GM12878 (cell line): ENCODE results near the gene RNF220. TPM values are rescaled to one million over a fixed set of nuclear protein-coding genes. Genes with fewer than 3 reads are reported as not detected.

ENCODE experiments used
- ATAC-seq: fragments of 200-7000 bp; cut with Tn5 transposase; 3 replicates; pipeline ENCODE4 v1.9.1; 2020; ENCODE audit warnings: mild to moderate bottlenecking, moderate library complexity
- BruUV-seq: library from RNA; stranded (reverse); fragments of 400-500 nt; replicated peaks from 2 replicates; lab custom pipeline; 2021; lab: Mats Ljungman, UMichigan
- CTCF ChIA-PET: fragments of 300-600 bp; sonication (Branson Sonifier 250); formaldehyde crosslinking; extraction: SDS; loops from one replicate; lab custom pipeline; 2021; ENCODE audit warnings: inconsistent platforms; lab: Yijun Ruan, JAX
- POLR2A ChIA-PET: fragments of 350-600 bp; formaldehyde crosslinking; extraction: SDS; loops from one replicate; lab custom pipeline; 2021; ENCODE audit warnings: inconsistent platforms; lab: Charles Lee
- RAD21 ChIA-PET: fragments of 300-600 bp; sonication (Branson Sonifier 250); formaldehyde crosslinking; loops from one replicate; lab custom pipeline; 2023; ENCODE audit warnings: antibody characterized with exemption; ENCODE audit not compliant: unreplicated experiment; lab: Charles Lee
- SMC1A ChIA-PET: fragments of 300-600 bp; sonication (Branson Sonifier 250); formaldehyde crosslinking; loops from one replicate; lab custom pipeline; 2023; ENCODE audit not compliant: unreplicated experiment, uncharacterized antibody; lab: Charles Lee
- DNase-seq: peaks from one replicate; pipeline ENCODE4 v3.0.0-alpha.2; 2011; ENCODE audit warnings: low read depth, low spot score
- FAIRE-seq: peaks from 3 replicates; lab custom pipeline; 2011; peaks lifted over from hg19 to GRCh38; lab: Jason Lieb, UNC
- H2AFZ ChIP-seq: 2 replicates; pipeline ENCODE4 v1.6.0; 2011; ENCODE audit warnings: low read depth, low read length, control low read depth; ENCODE audit not compliant: control insufficient read depth
- H3K27ac ChIP-seq: 2 replicates; pipeline ENCODE4 v1.5.1; 2011; ENCODE audit warnings: control low read depth; ENCODE audit not compliant: control insufficient read depth, insufficient read depth
- H3K27me3 ChIP-seq, 2 experiments: replicated peaks in 1 of 2; 2 replicates each; pipeline versions ENCODE4 v1.6.0 to v1.6.1; 2011; ENCODE audit warnings: low read length in 1 of 2; ENCODE audit not compliant: control insufficient read depth in 2 of 2, insufficient read depth in 2 of 2
- H3K36me3 ChIP-seq, 2 experiments: 2 replicates each; pipeline ENCODE4 v1.5.1; 2011; ENCODE audit warnings: low read length in 1 of 2; ENCODE audit not compliant: control insufficient read depth in 2 of 2, insufficient read depth in 2 of 2
- H3K4me1 ChIP-seq: 2 replicates; pipeline ENCODE4 v1.6.1; 2011; ENCODE audit warnings: mild to moderate bottlenecking, low read length, moderate library complexity, mixed read lengths; ENCODE audit not compliant: control insufficient read depth, insufficient read depth
- H3K4me2 ChIP-seq: 2 replicates; pipeline ENCODE4 v1.6.0; 2011; ENCODE audit warnings: control low read depth; ENCODE audit not compliant: control insufficient read depth, insufficient read depth
- H3K4me3 ChIP-seq: fragments of 200-600 bp; sonication (generic); 2 replicates; pipeline ENCODE4 v1.5.1; 2016
- H3K79me2 ChIP-seq: 2 replicates; pipeline ENCODE4 v1.6.0; 2011; ENCODE audit warnings: low read length; ENCODE audit not compliant: control insufficient read depth, insufficient read depth
- H3K9ac ChIP-seq: 2 replicates; pipeline ENCODE4 v1.8.0; 2011; ENCODE audit warnings: low read length, control low read depth, mixed read lengths; ENCODE audit not compliant: control insufficient read depth, insufficient read depth
- H3K9me3 ChIP-seq: replicated peaks from 3 replicates; pipeline ENCODE4 v1.5.1; 2011; ENCODE audit warnings: mild to moderate bottlenecking, low read length; ENCODE audit not compliant: control insufficient read depth, insufficient read depth
- H4K20me1 ChIP-seq: 2 replicates; pipeline ENCODE4 v1.6.0; 2011; ENCODE audit not compliant: control insufficient read depth, insufficient read depth
- BACH1 ChIP-seq: fragments of 450-650 bp; IDR thresholded peaks from 2 replicates; pipeline ENCODE4 v1.6.1; 2017; ENCODE audit warnings: mild to moderate bottlenecking, borderline replicate concordance
- CBFB ChIP-seq: IDR thresholded peaks from 2 replicates; pipeline ENCODE4 v1.6.1; 2016; ENCODE audit warnings: antibody characterized with exemption, low read depth
- CHD1 ChIP-seq: IDR thresholded peaks from 2 replicates; pipeline ENCODE4 v1.6.1; 2012; ENCODE audit warnings: low read depth, low read length, improper control_type of control experiment
- CHD2 ChIP-seq: IDR thresholded peaks from 2 replicates; pipeline ENCODE4 v1.6.1; 2011; ENCODE audit warnings: low read depth, low read length, improper control_type of control experiment, borderline replicate concordance
- CHD4 ChIP-seq: fragments of 200-600 bp; sonication (generic); IDR thresholded peaks from 2 replicates; pipeline ENCODE4 v1.6.1; 2016; ENCODE audit warnings: mild to moderate bottlenecking
- CREB1 ChIP-seq: IDR thresholded peaks from 2 replicates; pipeline ENCODE4 v1.6.1; 2012; ENCODE audit warnings: low read depth, mild to moderate bottlenecking, inconsistent platforms
- EED ChIP-seq: sonication (generic); IDR thresholded peaks from 2 replicates; pipeline ENCODE4 v1.6.1; 2016; ENCODE audit warnings: antibody characterized with exemption, low read depth
- EGR1 ChIP-seq, 2 experiments: IDR thresholded peaks; 1 replicate in 1 of 2; 2 replicates in 1 of 2; pipeline ENCODE4 v1.6.1; 2011 to 2012; ENCODE audit warnings: low read depth in 2 of 2, low read length in 2 of 2, borderline replicate concordance in 1 of 2, mild to moderate bottlenecking in 1 of 2, moderate library complexity in 1 of 2
- KAT2A ChIP-seq: conservative IDR thresholded peaks from 2 replicates; pipeline ENCODE4 v1.6.1; 2011; ENCODE audit warnings: low read depth, low read length; ENCODE audit not compliant: control insufficient read depth
- LARP7 ChIP-seq: fragments of 450-650 bp; IDR thresholded peaks from 2 replicates; pipeline ENCODE4 v1.6.1; 2017; ENCODE audit warnings: mild to moderate bottlenecking
- MEF2B ChIP-seq: fragments of 450-650 bp; IDR thresholded peaks from 2 replicates; pipeline ENCODE4 v1.6.1; 2018; ENCODE audit warnings: mild to moderate bottlenecking, moderate library complexity; ENCODE audit not compliant: partially characterized antibody, poor library complexity, severe bottlenecking
- MYC ChIP-seq: IDR thresholded peaks from 2 replicates; pipeline ENCODE4 v1.6.1; 2011; ENCODE audit warnings: mild to moderate bottlenecking, low read length, moderate library complexity, inconsistent platforms; ENCODE audit not compliant: insufficient read depth, insufficient replicate concordance, insufficient read length, severe bottlenecking
- PAX5 ChIP-seq: IDR thresholded peaks from 2 replicates; pipeline ENCODE4 v1.6.1; 2011; ENCODE audit warnings: low read depth, low read length, borderline replicate concordance
- RFX5 ChIP-seq: IDR thresholded peaks from 2 replicates; pipeline ENCODE4 v1.6.1; 2011; ENCODE audit warnings: low read depth, low read length, improper control_type of control experiment
- SIX5 ChIP-seq: IDR thresholded peaks from 2 replicates; pipeline ENCODE4 v1.6.1; 2011; ENCODE audit warnings: mild to moderate bottlenecking, low read depth, low read length, moderate library complexity; ENCODE audit not compliant: severe bottlenecking
- STAT3 ChIP-seq: IDR thresholded peaks from 2 replicates; pipeline ENCODE4 v1.6.1; 2011; ENCODE audit warnings: low read depth, low read length, improper control_type of control experiment
- SUZ12 ChIP-seq: fragments of 200-600 bp; sonication (generic); IDR thresholded peaks from one replicate; pipeline ENCODE4 v1.6.1; 2018; ENCODE audit warnings: antibody characterized with exemption, mild to moderate bottlenecking; ENCODE audit not compliant: unreplicated experiment
- TCF12 ChIP-seq: IDR thresholded peaks from 2 replicates; pipeline ENCODE4 v1.6.1; 2011; ENCODE audit warnings: low read depth, mild to moderate bottlenecking, low read length
- WRNIP1 ChIP-seq: IDR thresholded peaks from 2 replicates; pipeline ENCODE4 v1.6.1; 2011; ENCODE audit warnings: low read depth, low read length, improper control_type of control experiment, borderline replicate concordance
- WGBS: methylation state at CpG from one replicate; pipeline ENCODE4 v1.1.6; 2016; ENCODE audit warnings: low lambda C conversion rate; ENCODE audit not compliant: insufficient replicate concordance, insufficient coverage; ENCODE audit errors: missing lambda C conversion rate; 5-methylcytosine and 5-hydroxymethylcytosine counted together
- in situ Hi-C: fragments of 300-500 bp; cut with MboI; formaldehyde crosslinking; loops from 9 replicates; pipeline ENCODE4 v1.14.3; 2018; ENCODE audit warnings: mixed read lengths
- intact Hi-C: fragments of 100-400 bp; cut with micrococcal nuclease; formaldehyde crosslinking; loops from one replicate; pipeline ENCODE4 v1.14.2; 2022; ENCODE audit not compliant: unreplicated experiment
- polyA plus RNA-seq, 11 experiments: library from polyadenylated mRNA; depleted of rRNA in 4 of 11; unstranded in 6 of 11; stranded (reverse) in 5 of 11; fragments of >200 nt; fragmentation: Nextera tagmentation in 4 of 11; fragmentation: Illumina TruSeq in 1 of 11; extraction: Ambion mirVana in 4 of 11; extraction: Trizol in 1 of 11; gene quantifications; 1 replicate in 1 of 11; 2 replicates in 10 of 11; pipeline versions ENCODE4 v1.2.1 to v1.2.3, GENCODE V29; 2011 to 2016; ENCODE audit warnings: inconsistent platforms in 2 of 11, missing spikeins in 2 of 11, low read depth in 1 of 11
- total RNA-seq, 4 experiments: library from RNA; depleted of rRNA in 3 of 4; stranded (reverse); fragments of >200 nt in 3 of 4; fragmentation: Illumina TruSeq in 1 of 4; extraction: Trizol in 1 of 4; gene quantifications; 2 replicates each; pipeline versions ENCODE4 v1.2.1 to v1.2.3, GENCODE V29; 2013 to 2021
- TF ChIP-seq, protein P1 (sequence below): fragments of 150-350 bp; IDR thresholded peaks from 2 replicates; pipeline ENCODE4 v1.6.1; 2016; ENCODE audit warnings: low read depth, low read length

RNF220 gene
- total and polyA plus RNA-seq, 10 of the 15 experiments (the other 5 are each of a cell fraction or from before 2014, with no cell fraction given): 4.6 to 84.1 (median 53.7) TPM

DNA sequence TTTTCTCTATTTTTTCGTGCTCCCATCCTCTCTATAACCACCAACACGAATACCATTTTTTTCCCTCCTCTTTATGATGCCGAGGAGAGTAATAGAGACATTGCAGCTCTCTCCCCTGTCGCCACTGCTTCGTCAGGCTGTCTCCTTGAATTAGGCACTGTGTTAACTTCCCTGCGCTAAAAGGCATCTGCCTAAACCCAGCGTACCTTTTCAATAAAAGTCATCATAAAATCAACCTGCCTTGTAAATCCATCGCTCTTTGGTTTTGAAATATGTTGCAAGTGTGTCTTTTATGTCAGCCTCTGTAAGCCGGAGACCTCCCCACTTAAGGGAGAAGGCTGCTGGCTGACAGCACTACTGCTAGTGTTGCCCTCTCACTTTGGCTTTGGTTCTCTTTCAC, 8.7 kb downstream of the RNF220 start:
- ChIA-PET SMC1A (no interaction called here), RAD21 (no interaction called here), CTCF (interaction anchor here (1.6 kb wide), 1 partner anchor 36 kb away, joined by 4 read pairs; no protein-coding TSS in a partner anchor), POLR2A (no interaction called here)
- H3K27me3 ChIP-seq: peaks cover 16 to 41% of the 10 kb centered on the region in 2 experiments
- H3K27ac ChIP-seq: no peak overlapping the region
- no peak overlapping the region for H3K9ac ChIP-seq
- intact Hi-C loops: no loop called here
- in situ Hi-C loops: no loop called here
- no peak for ATAC-seq
- no peak overlapping the region for H3K4me2 ChIP-seq
- no TSS peak for BruUV-seq
- no peaks in the 10 kb centered on the region for H3K9me3 ChIP-seq
- H3K4me3 ChIP-seq: no peak overlapping the region
- no peak for FAIRE-seq
- H2AFZ ChIP-seq: no peak overlapping the region
- TF ChIP-seq SIX5 (no peak), EED (no peak), CHD1 (no peak), PAX5 (no peak), MEF2B (no peak), MYC (no peak), STAT3 (no peak), EGR1 (IDR thresholded peaks at IDR 0.05; ENCODE audit: borderline replicate concordance in 1 of 2, low read depth in 2 of 2, low read length in 2 of 2) (no peak), SUZ12 (no peak), CREB1 (no peak), BACH1 (no peak), LARP7 (no peak), RFX5 (no peak), CHD2 (no peak), TCF12 (no peak), WRNIP1 (no peak), CBFB (no peak), CHD4 (no peak), KAT2A (no peak)
- TF ChIP-seq, protein P1, sequence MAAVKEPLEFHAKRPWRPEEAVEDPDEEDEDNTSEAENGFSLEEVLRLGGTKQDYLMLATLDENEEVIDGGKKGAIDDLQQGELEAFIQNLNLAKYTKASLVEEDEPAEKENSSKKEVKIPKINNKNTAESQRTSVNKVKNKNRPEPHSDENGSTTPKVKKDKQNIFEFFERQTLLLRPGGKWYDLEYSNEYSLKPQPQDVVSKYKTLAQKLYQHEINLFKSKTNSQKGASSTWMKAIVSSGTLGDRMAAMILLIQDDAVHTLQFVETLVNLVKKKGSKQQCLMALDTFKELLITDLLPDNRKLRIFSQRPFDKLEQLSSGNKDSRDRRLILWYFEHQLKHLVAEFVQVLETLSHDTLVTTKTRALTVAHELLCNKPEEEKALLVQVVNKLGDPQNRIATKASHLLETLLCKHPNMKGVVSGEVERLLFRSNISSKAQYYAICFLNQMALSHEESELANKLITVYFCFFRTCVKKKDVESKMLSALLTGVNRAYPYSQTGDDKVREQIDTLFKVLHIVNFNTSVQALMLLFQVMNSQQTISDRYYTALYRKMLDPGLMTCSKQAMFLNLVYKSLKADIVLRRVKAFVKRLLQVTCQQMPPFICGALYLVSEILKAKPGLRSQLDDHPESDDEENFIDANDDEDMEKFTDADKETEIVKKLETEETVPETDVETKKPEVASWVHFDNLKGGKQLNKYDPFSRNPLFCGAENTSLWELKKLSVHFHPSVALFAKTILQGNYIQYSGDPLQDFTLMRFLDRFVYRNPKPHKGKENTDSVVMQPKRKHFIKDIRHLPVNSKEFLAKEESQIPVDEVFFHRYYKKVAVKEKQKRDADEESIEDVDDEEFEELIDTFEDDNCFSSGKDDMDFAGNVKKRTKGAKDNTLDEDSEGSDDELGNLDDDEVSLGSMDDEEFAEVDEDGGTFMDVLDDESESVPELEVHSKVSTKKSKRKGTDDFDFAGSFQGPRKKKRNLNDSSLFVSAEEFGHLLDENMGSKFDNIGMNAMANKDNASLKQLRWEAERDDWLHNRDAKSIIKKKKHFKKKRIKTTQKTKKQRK: no peak
- no peaks in the 10 kb centered on the region for H3K36me3 ChIP-seq
- no peaks in the 10 kb centered on the region for H3K79me2 ChIP-seq
- no peaks in the 10 kb centered on the region for H3K4me1 ChIP-seq
- 43% methylated on average over 9 of the region's 9 CpGs for WGBS
- DNase-seq: no peak
- no peaks in the 10 kb centered on the region; the same call in 1 of the 2 replicates for H4K20me1 ChIP-seq
